MM.1S (cell line): ENCODE data around the gene THUMPD3.

Experiments used
- EZH2 ChIP-seq: fragments of 300-600 bp; sonication (generic); optimal IDR thresholded peaks from 2 replicates; pipeline ENCODE3; 2017; ENCODE audit warnings: low read depth, mild to moderate bottlenecking, antibody characterized with exemption, low read length, mixed read lengths
- TF ChIP-seq, protein P1 (sequence below): fragments of 300-600 bp; sonication (generic); IDR thresholded peaks from 2 replicates; pipeline ENCODE4 v1.5.1; 2016; ENCODE audit warnings: antibody characterized with exemption, low read length, mixed read lengths

DNA sequence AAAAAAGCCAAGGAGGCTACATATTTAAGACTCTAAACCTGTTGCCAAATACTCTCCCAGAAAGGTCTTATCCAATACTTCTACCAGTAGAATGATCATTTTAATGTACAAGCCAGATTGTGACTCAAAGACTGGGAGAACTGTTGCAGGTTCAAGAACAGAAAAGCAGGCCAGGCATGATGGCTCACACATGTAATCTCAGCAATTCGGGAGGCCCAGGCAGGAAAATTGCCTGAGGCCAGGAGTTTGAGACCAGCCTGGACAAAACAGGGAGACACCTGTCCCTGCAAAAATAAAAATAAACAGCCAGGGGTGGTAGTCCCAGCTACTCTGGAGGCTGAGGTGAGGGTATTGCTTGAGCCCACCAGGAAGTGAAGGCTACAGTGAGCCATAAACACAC lies 17.8 kb upstream of the THUMPD3 start:
- TF ChIP-seq, protein P1, sequence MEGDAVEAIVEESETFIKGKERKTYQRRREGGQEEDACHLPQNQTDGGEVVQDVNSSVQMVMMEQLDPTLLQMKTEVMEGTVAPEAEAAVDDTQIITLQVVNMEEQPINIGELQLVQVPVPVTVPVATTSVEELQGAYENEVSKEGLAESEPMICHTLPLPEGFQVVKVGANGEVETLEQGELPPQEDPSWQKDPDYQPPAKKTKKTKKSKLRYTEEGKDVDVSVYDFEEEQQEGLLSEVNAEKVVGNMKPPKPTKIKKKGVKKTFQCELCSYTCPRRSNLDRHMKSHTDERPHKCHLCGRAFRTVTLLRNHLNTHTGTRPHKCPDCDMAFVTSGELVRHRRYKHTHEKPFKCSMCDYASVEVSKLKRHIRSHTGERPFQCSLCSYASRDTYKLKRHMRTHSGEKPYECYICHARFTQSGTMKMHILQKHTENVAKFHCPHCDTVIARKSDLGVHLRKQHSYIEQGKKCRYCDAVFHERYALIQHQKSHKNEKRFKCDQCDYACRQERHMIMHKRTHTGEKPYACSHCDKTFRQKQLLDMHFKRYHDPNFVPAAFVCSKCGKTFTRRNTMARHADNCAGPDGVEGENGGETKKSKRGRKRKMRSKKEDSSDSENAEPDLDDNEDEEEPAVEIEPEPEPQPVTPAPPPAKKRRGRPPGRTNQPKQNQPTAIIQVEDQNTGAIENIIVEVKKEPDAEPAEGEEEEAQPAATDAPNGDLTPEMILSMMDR: no peak
- no peak for TF ChIP-seq EZH2
